ENCODE measurements around the gene ZCWPW2. TPM values are rescaled to one million over a fixed set of nuclear protein-coding genes. Genes with fewer than 3 reads are reported as not detected.

Gene ZCWPW2, protein sequence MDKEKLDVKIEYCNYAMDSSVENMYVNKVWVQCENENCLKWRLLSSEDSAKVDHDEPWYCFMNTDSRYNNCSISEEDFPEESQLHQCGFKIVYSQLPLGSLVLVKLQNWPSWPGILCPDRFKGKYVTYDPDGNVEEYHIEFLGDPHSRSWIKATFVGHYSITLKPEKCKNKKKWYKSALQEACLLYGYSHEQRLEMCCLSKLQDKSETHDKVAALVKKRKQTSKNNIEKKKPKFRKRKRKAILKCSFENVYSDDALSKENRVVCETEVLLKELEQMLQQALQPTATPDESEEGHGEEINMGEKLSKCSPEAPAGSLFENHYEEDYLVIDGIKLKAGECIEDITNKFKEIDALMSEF
- 1 to 10 TPM; 1.6 to 4.0 (median 2.6) TPM for total RNA-seq
- 1 to 10 TPM in 1 of 2 donors, under 1 TPM in 1; 0.71 to 2.0 TPM for polyA plus RNA-seq
- long read RNA-seq, donor 1, partial matches to known transcripts: 0 of 3 reads
- long read RNA-seq, donor 1, other reads (novel, unspliced or antisense): 3 of 3 reads
- long read RNA-seq, donor 2, partial matches to known transcripts: 1 of 8 reads
- long read RNA-seq, donor 2, other reads (novel, unspliced or antisense): 6 of 8 reads
- long read RNA-seq, donor 3, partial matches to known transcripts: 1 of 14 reads
- long read RNA-seq, donor 3, other reads (novel, unspliced or antisense): 13 of 14 reads

GRCh38 chr3:28348629-28349468 lies at the start of gene ZCWPW2, which contains the start of gene AZI2:
Gene ZCWPW2, plus strand, starts transcription at chr3:28348721. Its CDS starts 64,348 bp downstream, at chr3:28413069.
Gene AZI2, minus strand, starts transcription at chr3:28348824. Its CDS starts 8,207 bp downstream, at chr3:28340617.
- peaks cover 0 to 30% (median 8%) of the 10 kb centered on the region in 11 donors for H3K9me3 ChIP-seq
- TF ChIP-seq, protein P1, sequence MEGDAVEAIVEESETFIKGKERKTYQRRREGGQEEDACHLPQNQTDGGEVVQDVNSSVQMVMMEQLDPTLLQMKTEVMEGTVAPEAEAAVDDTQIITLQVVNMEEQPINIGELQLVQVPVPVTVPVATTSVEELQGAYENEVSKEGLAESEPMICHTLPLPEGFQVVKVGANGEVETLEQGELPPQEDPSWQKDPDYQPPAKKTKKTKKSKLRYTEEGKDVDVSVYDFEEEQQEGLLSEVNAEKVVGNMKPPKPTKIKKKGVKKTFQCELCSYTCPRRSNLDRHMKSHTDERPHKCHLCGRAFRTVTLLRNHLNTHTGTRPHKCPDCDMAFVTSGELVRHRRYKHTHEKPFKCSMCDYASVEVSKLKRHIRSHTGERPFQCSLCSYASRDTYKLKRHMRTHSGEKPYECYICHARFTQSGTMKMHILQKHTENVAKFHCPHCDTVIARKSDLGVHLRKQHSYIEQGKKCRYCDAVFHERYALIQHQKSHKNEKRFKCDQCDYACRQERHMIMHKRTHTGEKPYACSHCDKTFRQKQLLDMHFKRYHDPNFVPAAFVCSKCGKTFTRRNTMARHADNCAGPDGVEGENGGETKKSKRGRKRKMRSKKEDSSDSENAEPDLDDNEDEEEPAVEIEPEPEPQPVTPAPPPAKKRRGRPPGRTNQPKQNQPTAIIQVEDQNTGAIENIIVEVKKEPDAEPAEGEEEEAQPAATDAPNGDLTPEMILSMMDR (IDR thresholded peaks at IDR 0.05): peak in 7 of 9 donors; percentile 9 to 43 (median 23)
- H3K27ac ChIP-seq: peak within 1 kb of the TSS; percentile 97 to 100 (median 98)
- peak; percentile 95 to 96 for DNase-seq
- WGBS, 2 donors: 1% methylated on average over 83 of the region's 83 CpGs
- intact Hi-C loops (cut with DNase I): loop anchor here in 1 of 10 donors (5.0 kb wide), 1 partner anchor 107 kb away; the partner anchor contains the start of gene CMC1
- peaks cover 9 to 63% (median 50%) of the 10 kb centered on the region in 9 donors for H3K4me1 ChIP-seq
- peaks cover 0 to 17% (median 9%) of the 10 kb centered on the region in 9 donors for H3K36me3 ChIP-seq
- ATAC-seq: peak; percentile 97 to 99 (median 99)
- no peaks in the 10 kb centered on the region for H3K27me3 ChIP-seq
- peak within 1 kb of the TSS; percentile 65 to 90 (median 82) for H3K4me3 ChIP-seq

DNA sequence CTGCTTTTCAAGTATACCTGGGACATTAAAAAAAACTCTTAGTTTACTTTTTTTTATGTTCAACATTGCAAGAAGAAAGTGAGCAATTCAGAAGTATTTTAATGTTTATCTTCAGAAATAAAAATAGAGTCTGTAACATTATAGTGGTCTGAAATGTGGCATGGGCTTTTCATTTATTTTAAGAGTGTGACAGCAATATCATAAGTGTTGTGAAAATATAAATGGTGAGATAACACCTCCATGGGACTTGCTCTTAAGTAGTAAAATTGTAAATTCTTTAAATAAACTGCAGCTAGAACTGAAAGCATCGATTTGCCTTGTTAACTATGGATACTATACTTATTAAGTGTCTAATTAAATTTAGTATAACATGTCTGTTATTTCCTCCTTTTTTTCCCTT lies 48.8 kb upstream of the ZCWPW2 start:
- Histone ChIP-seq H3K36me3 (peaks cover 0 to 11% (median 0%) of the 10 kb centered on the region in 9 donors), H3K9me3 (no peaks in the 10 kb centered on the region), H3K4me3 (no peak overlapping the region), H3K27me3 (no peaks in the 10 kb centered on the region), H3K4me1 (peaks cover 0 to 22% (median 0%) of the 10 kb centered on the region in 9 donors), H3K27ac (no peak overlapping the region)
- TF ChIP-seq, protein P1 (IDR thresholded peaks at IDR 0.05): no peak
- 60 to 72% methylated on average over 1 of the region's 1 CpG for WGBS, 2 donors
- intact Hi-C loops (cut with DNase I): loop anchor here in 1 of 10 donors (10.0 kb wide), 1 partner anchor 585 kb away; no protein-coding TSS in a partner anchor
- DNase-seq (no peak), ATAC-seq (no peak)

GRCh38 chr3:28300345-28300962 lies 48.1 kb upstream of the ZCWPW2 start:
- DNase-seq (no peak), ATAC-seq (no peak)
- H3K9me3 ChIP-seq: no peaks in the 10 kb centered on the region
- no peak overlapping the region for H3K27ac ChIP-seq
- peaks cover 0 to 11% (median 0%) of the 10 kb centered on the region in 9 donors for H3K36me3 ChIP-seq
- intact Hi-C loops (cut with DNase I): no loop called here
- TF ChIP-seq, protein P1 (IDR thresholded peaks at IDR 0.05): no peak
- H3K4me1 ChIP-seq: peaks cover 0 to 16% (median 0%) of the 10 kb centered on the region in 9 donors
- H3K4me3 ChIP-seq: no peak overlapping the region
- no peaks in the 10 kb centered on the region for H3K27me3 ChIP-seq
- WGBS, 2 donors: 87 to 89% methylated on average over 5 of the region's 5 CpGs
